ENCODE measurements around the gene HEY2.

The HEY2 gene

GRCh38 chr6:125732398-125732797 lies 17.0 kb upstream of the HEY2 start:
- no peaks in the 10 kb centered on the region for H3K9me2 ChIP-seq (replicated peaks; ENCODE audit: low read depth, low read length)
- no peak overlapping the region for H3K4me3 ChIP-seq (ENCODE audit: low read length, poor library complexity, severe bottlenecking)
- no peak overlapping the region for H3K4me2 ChIP-seq (ENCODE audit: low read depth, low read length, poor library complexity, severe bottlenecking)
- H3K4me1 ChIP-seq (ENCODE audit: insufficient read depth, low read length, poor library complexity, severe bottlenecking) = no peaks in the 10 kb centered on the region
- no peaks in the 10 kb centered on the region for H4K20me1 ChIP-seq (ENCODE audit: insufficient read depth, low read length, poor library complexity, severe bottlenecking)
- no peaks in the 10 kb centered on the region for H3K27me3 ChIP-seq (ENCODE audit: insufficient read depth, low read length, poor library complexity, severe bottlenecking)
- no peaks in the 10 kb centered on the region for H3K36me3 ChIP-seq (ENCODE audit: insufficient read depth, low read length)
- TF ChIP-seq CTCF (conservative IDR thresholded peaks at IDR 0.05; ENCODE audit: low read length) = no peak
- no peaks in the 10 kb centered on the region for H3K79me2 ChIP-seq (ENCODE audit: insufficient read depth, low read length)
- H2AFZ ChIP-seq (ENCODE audit: low read length) = no peak overlapping the region
- no peaks in the 10 kb centered on the region for H3K9me3 ChIP-seq (ENCODE audit: insufficient read depth, low read depth, low read length)
- no peaks in the 10 kb centered on the region for H3F3A ChIP-seq (ENCODE audit: low read depth)
- no peak overlapping the region for H3K9ac ChIP-seq (ENCODE audit: low read depth, low read length, poor library complexity, severe bottlenecking)

- Histone ChIP-seq H4K20me1 (ENCODE audit: insufficient read depth, low read length, poor library complexity, severe bottlenecking) (no peaks in the 10 kb centered on the region), H3K36me3 (ENCODE audit: insufficient read depth, low read length) (no peaks in the 10 kb centered on the region), H3K9me2 (replicated peaks; ENCODE audit: low read depth, low read length) (no peaks in the 10 kb centered on the region), H3K4me2 (ENCODE audit: low read depth, low read length, poor library complexity, severe bottlenecking) (no peak overlapping the region), H3K4me1 (ENCODE audit: insufficient read depth, low read length, poor library complexity, severe bottlenecking) (no peaks in the 10 kb centered on the region), H3K27me3 (ENCODE audit: insufficient read depth, low read length, poor library complexity, severe bottlenecking) (no peaks in the 10 kb centered on the region), H3K79me2 (ENCODE audit: insufficient read depth, low read length) (no peaks in the 10 kb centered on the region), H3K9me3 (ENCODE audit: insufficient read depth, low read depth, low read length) (no peaks in the 10 kb centered on the region), H3K4me3 (ENCODE audit: low read length, poor library complexity, severe bottlenecking) (no peak overlapping the region), H2AFZ (ENCODE audit: low read length) (no peak overlapping the region), H3F3A (ENCODE audit: low read depth) (no peaks in the 10 kb centered on the region), H3K9ac (ENCODE audit: low read depth, low read length, poor library complexity, severe bottlenecking) (no peak overlapping the region)
- TF ChIP-seq EZH2phosphoT487 (IDR thresholded peaks at IDR 0.05; ENCODE audit: borderline replicate concordance) (no peak), CTCF (conservative IDR thresholded peaks at IDR 0.05; ENCODE audit: low read length) (no peak)
These were observed 15.7 kb upstream of the HEY2 start for GRCh38 chr6:125733516-125734300.

- H3K9me2 ChIP-seq (replicated peaks; ENCODE audit: low read depth, low read length) = no peaks in the 10 kb centered on the region
- H3K4me2 ChIP-seq (ENCODE audit: low read depth, low read length, poor library complexity, severe bottlenecking) = no peak overlapping the region
- no peaks in the 10 kb centered on the region for H3F3A ChIP-seq (ENCODE audit: low read depth)
- peaks cover under 1% of the 10 kb centered on the region for H3K27me3 ChIP-seq (ENCODE audit: insufficient read depth, low read length, poor library complexity, severe bottlenecking)
- H3K9ac ChIP-seq (ENCODE audit: low read depth, low read length, poor library complexity, severe bottlenecking) = no peak overlapping the region
- no peak overlapping the region for H3K4me3 ChIP-seq (ENCODE audit: low read length, poor library complexity, severe bottlenecking)
- no peaks in the 10 kb centered on the region for H3K4me1 ChIP-seq (ENCODE audit: insufficient read depth, low read length, poor library complexity, severe bottlenecking)
- no peak overlapping the region for H2AFZ ChIP-seq (ENCODE audit: low read length)
- H4K20me1 ChIP-seq (ENCODE audit: insufficient read depth, low read length, poor library complexity, severe bottlenecking) = no peaks in the 10 kb centered on the region
- TF ChIP-seq CTCF (conservative IDR thresholded peaks at IDR 0.05; ENCODE audit: low read length) (no peak), EZH2phosphoT487 (IDR thresholded peaks at IDR 0.05; ENCODE audit: borderline replicate concordance) (no peak)
- no peaks in the 10 kb centered on the region for H3K36me3 ChIP-seq (ENCODE audit: insufficient read depth, low read length)
- H3K9me3 ChIP-seq (ENCODE audit: insufficient read depth, low read depth, low read length) = no peaks in the 10 kb centered on the region
- H3K79me2 ChIP-seq (ENCODE audit: insufficient read depth, low read length) = no peaks in the 10 kb centered on the region
These were observed 11.2 kb upstream of the HEY2 start for GRCh38 chr6:125738276-125738675.

All from Loucy (cell line).